HG03175 (cell line): Measurements from ENCODE around the gene RAD51AP2.

Experiments used
- ATAC-seq: cut with Tn5 transposase; IDR thresholded peaks from one replicate; pipeline ENCODE4 v1.9.1; 2021; ENCODE audit warnings: mild to moderate bottlenecking, moderate library complexity; ENCODE audit not compliant: unreplicated experiment

Gene RAD51AP2

GRCh38 chr2:17470855-17471641 lies 47.2 kb downstream of the RAD51AP2 start:
- no peak for ATAC-seq

GRCh38 chr2:17461087-17461475 lies 57.2 kb downstream of the RAD51AP2 start:
- ATAC-seq: no peak
